Left forelimb (tissue), 1 donor: Measurements from ENCODE around the gene MPI.
"Not testable (repeated sequence)": the region's sequence is repeated elsewhere in the genome, so short reads cannot be mapped to it uniquely, and the experiment has no call there.

Experiments used
- DNase-seq: peaks from one replicate; pipeline ENCODE4 v3.0.0-alpha.2; 2018; ENCODE audit warnings: low spot score

Gene MPI

DNA sequence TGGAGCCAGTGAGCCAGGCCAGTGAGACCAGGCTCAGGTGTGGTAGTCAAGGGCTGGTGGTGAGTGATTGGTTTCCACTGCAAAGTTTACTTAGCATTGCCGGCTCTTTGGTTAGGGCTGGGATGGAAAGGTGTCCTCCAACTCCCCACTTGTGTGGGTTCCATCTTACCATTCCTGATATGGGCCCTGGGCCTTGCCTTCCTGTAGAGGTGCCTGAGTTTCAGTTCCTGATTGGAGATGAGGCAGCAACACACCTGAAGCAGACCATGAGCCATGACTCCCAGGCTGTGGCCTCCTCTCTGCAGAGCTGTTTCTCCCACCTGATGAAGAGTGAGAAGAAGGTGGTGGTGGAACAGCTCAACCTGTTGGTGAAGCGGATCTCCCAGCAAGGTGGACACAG, 3.1 kb downstream of the MPI start:
- no peak for DNase-seq

DNA sequence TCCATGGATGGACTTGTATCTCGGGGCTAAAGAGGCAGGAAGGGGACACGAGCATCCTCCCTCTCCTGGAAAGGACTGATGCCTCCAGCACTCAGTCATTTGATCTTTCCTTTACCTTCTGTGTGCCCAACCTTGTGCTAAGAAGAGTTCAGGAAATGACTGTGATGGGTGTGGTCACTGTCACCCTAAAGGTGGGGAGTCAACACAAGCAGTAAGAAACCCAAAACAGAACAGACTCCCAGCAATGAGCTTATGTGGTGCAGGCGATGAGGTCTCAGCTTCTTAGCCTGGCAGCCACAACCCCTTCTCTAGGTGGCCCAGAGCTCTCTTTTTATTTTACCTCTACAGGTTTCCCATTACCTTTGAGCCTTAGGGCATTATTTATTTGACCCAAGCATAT, 3.8 kb downstream of the MPI start:
- DNase-seq = no peak

DNA sequence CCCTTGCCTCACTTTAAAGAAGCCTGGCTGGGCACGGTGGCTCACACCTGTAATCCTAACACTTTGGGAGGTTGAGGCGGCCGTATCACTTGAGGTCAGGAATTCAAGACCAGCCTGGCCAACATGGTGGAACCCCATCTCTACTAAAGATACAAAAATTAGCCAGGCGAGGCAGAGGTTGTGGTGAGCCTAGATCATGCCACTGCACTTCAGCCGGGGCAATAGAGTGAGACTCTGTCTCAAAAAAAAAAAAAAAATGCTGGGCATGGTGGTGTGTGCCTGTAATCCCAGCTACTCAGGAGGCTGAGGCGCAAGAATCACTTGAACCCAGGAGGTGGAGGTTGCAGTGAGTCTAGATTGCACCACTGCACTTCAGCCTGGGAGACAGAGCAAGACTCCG, 4.5 kb downstream of the MPI start:
- not testable (repeated sequence) for DNase-seq

DNA sequence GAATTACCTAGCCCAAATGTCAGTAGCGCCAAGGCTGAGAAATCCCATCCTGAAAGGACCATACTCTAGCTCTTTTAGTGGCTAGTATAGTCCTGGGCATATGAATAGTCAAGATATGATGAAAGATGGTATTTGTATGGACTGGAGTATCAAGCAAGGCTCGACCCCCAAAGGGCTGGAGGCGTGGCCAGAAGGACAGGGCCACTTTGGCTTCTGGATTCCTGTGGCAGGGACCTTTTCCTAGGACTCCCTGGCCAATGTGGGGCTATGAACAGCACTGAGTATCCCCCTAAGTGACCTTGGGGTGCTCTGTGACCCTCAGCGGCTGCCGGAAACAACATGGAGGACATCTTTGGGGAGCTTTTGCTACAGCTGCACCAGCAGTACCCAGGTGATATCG, 6.0 kb downstream of the MPI start:
- no peak for DNase-seq

DNA sequence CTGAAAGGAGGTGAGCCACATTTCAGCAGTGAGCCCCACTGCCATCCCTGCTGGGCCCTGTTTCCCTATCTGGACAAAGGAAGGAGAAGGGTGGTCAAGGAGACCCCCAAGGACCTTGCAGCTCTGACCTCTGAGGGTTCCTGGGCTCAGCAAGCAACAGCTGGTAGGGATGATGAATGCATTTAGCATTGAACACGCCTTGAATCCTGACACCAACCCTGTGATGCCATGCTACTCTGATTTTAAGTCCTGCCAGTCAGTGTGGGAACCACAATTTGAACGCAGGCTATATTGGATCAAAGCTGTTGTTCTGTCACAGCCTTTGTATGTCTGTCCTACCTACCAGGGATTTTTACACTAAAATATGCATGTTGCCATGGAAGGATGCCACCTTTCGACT, 6.5 kb downstream of the MPI start:
- no peak for DNase-seq

DNA sequence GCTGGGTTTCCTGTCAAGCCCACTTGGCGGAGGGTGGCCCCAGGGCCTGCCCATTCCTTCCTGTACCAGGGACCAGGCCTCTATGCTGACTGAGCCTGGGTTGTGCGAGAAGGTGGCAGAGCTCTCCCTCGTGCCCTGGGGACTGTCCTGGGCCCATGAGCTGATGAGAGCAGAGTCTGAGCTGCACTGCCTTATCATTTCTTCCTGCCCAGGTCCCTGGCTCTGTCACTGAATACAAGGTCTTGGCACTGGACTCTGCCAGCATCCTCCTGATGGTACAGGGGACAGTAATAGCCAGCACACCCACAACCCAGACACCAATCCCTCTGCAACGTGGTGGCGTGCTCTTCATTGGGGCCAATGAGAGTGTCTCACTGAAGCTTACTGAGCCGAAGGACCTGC, 7.5 kb downstream of the MPI start:
- DNase-seq = no peak

GRCh38 chr15:74901612-74902063, 11.8 kb downstream of the MPI start:
- DNase-seq = no peak

- DNase-seq = no peak
Observed at GRCh38 chr15:74902295-74903075, 12.6 kb downstream of the MPI start.

DNA sequence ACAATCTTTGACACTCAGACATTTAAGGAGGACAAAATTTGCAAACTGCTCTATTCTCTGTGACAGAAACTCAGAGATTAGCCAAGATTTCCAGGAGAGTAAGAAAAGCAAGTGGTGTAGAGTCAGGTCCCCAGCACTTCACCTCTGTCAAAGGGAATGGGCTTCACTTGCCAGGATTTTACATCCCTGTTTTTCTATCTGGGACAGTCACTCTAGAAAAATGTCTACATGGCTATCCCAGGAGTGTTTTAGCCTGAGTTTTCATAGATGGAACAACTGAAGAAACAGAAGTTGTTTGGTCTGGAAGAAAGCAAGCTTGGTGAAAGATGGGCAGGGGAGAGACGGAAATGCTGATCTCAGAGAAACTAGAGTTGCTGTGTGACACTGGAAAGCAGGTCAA, 13.8 kb downstream of the MPI start:
- DNase-seq = no peak

DNA sequence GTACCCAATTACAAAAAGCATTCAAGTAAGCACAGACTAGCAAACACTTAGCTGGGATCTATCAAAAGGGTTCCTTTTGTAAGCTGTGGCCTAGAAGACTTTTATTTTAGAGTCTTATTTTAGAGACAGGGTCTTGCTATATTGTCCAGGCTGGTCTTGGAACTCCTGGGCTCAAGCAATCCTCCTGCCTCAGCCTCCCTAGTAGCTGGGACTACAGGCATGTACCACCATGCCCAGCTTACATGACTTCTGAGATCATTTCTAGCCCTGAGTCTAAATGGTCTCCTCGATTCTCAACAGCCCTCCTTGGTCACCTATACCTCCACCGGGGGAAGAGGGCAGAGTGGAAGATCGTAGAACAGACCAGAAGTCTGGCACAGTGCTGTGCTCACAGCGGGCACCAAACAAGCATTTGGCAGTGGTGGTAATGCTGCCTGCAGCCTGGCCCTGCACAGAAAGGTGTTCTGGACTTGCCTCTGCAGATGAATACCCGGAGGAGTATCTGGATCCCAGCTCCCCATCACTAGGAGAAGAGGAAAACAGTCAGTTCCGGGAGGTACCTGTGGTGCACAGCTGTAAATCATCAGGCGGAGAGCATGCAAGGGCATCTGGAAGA, 14.5 kb downstream of the MPI start:
- no peak for DNase-seq

DNA sequence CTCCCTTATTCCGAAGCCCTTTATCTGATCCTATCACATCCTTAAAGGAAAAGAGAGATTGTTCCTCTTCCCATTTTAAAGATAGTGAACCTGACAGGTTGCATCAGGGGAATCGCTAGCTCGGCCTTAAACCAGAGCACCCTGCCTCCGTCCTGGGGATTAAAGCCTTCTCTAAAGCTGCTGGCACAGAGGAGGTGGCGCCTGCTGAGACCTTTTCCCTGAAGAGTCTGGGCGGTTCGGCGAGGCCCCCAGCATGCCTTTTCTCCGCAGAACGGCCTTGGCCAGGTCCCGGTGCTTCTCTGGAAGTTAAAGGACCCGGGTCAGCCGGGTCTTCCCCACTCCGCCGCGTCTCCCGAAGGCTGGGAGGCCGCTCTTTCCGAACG, 16.2 kb downstream of the MPI start:
- DNase-seq = peak; percentile 69

DNA sequence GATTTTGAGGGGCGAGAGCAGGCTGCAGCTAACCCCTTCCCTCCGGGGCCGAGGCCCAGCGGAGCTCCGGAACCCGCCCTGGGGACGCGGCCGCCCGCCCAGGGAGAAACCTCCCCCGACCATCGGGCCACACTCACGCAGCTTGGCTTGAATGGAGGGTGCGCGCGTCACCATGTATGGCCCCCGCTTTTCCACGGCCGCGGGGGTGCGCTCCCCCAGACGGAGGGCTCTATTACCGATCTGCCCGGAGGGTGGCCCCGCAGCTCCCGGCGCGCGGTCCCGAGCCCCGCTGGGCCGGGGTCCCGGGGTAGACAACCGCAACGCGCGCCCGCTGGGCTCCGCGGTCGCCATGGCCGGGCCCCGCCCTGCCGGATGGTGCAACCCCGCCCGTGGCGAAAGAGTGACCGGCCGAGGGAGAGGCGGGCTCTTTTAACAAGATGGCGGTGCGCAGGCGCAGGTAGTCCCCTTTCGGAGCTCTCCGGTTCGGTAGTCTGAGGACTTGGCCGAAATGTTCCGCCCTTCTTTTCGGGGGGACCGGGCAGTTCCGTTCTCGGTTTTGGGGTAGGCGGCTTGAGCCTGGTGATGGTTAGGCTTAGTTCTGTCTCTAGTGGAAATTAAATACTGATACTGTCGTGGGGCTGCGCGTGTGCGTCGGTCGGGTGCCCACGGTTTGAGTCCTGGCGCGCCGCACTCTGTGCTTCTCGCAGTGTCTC, 16.8 kb downstream of the MPI start, which contains the start of gene FAM219B:
Gene FAM219B (minus strand): TSS at position 402 of the 713 bp plus-strand sequence. CDS start 51 bp downstream, at position 351.
- peak; percentile 92 for DNase-seq

- DNase-seq = no peak
Observed at GRCh38 chr15:74907163-74907870, 17.5 kb downstream of the MPI start.

DNA sequence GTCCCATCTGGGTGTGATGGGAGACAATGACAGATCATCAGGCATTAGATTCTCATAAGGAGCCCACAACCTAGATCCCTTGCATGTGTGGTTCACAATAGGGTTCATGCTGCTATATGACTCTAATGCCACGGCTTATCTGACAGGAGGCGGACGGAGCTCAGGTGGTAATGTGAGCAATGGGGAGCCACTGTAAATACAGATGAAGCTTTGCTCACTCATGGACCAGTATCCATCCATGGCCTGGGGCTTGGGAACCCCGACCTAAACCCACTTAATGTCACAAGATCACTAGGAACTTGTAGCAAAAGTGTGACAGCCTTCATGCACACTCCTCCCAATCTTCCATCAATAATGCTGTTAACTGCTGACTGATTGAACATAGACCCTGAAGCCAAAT, 18.8 kb downstream of the MPI start:
- no peak for DNase-seq

GRCh38 chr15:74913041-74913440, 23.2 kb downstream of the MPI start:
- DNase-seq = no peak

- DNase-seq = peak; percentile 2
Observed at GRCh38 chr15:74913799-74914198, 24.0 kb downstream of the MPI start.

DNA sequence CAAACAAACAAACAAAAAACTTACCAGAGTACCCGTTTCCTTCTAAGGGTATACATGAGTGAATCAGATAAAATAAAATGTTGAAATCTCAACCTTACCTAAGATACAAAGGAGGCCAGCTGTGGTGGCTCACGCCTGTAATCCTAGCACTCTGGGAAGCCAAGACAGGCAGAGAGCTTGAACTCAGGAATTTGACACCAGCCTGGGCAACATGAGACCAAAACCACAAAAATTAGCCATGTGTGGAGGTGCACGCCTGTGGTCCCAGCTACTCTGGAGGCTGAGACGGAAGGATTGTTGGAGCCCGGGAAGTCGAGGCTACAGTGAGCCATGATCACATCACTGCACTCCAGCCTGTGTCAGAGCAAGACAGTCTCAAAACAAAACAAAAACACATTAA, 27.8 kb downstream of the MPI start:
- DNase-seq = no peak

GRCh38 chr15:74920456-74920855, 30.6 kb downstream of the MPI start:
- DNase-seq = no peak

DNA sequence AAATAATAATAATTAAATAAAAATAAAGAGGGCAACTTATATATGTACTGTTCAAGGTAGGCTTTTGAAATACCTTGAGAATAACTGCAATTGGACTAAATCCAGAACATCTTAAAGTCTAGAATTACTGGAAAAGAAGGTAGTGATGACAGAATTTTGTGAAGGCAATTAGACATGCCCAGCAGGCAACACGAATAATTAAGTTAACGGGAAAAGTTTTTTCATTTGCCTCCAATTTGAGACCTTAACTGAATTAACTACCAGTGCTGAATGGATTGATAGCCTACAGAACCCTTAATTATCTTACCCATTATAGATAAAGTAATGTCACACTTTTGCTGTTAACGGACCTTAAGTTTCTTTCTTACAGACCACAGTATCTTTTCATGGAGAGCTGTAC, 34.7 kb downstream of the MPI start:
- DNase-seq = no peak

- no peak for DNase-seq
Observed at GRCh38 chr15:74928771-74929198, 38.9 kb downstream of the MPI start.

- DNase-seq = no peak
Observed at GRCh38 chr15:74933573-74933972, 43.7 kb downstream of the MPI start.

- not testable (repeated sequence) for DNase-seq
Observed at GRCh38 chr15:74935193-74935592, 45.4 kb downstream of the MPI start.

GRCh38 chr15:74937272-74937589, 47.4 kb downstream of the MPI start:
- no peak for DNase-seq
